ENCODE data around the gene STK35. TPM values are rescaled to one million over a fixed set of nuclear protein-coding genes. Genes with fewer than 3 reads are reported as not detected.

The STK35 gene
- total RNA-seq, 1 donor from 2014 or later, result 31.0 TPM

DNA sequence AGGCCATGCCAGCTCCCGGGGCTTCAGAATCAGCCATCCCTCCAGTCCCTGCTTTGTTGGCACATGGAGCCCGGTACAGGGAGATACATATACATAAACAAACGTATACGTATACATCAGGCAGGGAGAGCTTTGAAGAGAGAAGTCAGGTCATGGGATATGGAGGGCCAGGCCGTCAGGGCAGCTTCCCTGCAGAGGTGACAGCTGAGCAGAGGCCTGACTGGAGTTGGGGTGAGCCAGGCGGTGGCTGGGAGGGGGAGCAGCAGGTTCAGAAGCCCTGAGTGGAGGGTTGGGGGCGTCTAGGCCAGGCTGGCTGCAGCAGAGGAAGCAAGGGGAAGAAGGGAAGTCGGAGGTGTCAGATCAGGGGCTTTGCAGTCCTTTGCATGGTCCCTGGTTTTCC is 61.7 kb downstream of the STK35 start:
- Mint-ChIP-seq H3K4me1 (no peaks in the 10 kb centered on the region), H3K9me3 (no peaks in the 10 kb centered on the region), H3K27me3 (ENCODE audit: low read depth) (peaks cover 17% of the 10 kb centered on the region), H3K4me3 (no peak overlapping the region), H3K27ac (no peak overlapping the region), H3K36me3 (no peaks in the 10 kb centered on the region)
- TF ChIP-seq, protein P1, sequence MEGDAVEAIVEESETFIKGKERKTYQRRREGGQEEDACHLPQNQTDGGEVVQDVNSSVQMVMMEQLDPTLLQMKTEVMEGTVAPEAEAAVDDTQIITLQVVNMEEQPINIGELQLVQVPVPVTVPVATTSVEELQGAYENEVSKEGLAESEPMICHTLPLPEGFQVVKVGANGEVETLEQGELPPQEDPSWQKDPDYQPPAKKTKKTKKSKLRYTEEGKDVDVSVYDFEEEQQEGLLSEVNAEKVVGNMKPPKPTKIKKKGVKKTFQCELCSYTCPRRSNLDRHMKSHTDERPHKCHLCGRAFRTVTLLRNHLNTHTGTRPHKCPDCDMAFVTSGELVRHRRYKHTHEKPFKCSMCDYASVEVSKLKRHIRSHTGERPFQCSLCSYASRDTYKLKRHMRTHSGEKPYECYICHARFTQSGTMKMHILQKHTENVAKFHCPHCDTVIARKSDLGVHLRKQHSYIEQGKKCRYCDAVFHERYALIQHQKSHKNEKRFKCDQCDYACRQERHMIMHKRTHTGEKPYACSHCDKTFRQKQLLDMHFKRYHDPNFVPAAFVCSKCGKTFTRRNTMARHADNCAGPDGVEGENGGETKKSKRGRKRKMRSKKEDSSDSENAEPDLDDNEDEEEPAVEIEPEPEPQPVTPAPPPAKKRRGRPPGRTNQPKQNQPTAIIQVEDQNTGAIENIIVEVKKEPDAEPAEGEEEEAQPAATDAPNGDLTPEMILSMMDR (IDR thresholded peaks at IDR 0.05; ENCODE audit: unreplicated experiment), result no peak
- DNase-seq (ENCODE audit: low spot score in 2 of 2, unreplicated experiment in 2 of 2), result no peak

DNA sequence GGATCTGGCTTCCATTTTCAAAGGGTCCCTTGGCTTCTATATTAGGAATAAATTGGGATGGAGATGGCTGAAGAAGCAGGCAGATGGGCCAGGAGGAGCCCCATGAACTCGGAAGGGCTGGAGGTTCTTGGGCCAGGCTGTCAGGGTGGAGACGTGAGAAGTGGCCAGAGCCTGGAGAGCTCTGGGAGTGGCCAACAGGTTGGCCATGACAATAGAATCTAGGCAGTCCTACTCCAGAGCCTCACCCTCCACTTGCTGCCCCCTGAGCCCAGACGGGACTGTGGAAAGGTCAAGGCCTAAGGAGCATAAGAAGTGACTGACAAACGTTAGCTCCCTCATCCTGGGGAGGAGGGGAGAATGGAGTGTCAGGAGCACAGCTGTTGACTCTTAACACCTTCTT is 62.1 kb downstream of the STK35 start:
- Mint-ChIP-seq H3K4me3 (no peak overlapping the region), H3K4me1 (no peaks in the 10 kb centered on the region), H3K27me3 (ENCODE audit: low read depth) (peaks cover 17% of the 10 kb centered on the region), H3K27ac (no peak overlapping the region), H3K36me3 (no peaks in the 10 kb centered on the region), H3K9me3 (no peaks in the 10 kb centered on the region)
- no peak for DNase-seq (ENCODE audit: low spot score in 2 of 2, unreplicated experiment in 2 of 2)
- TF ChIP-seq, protein P1 (IDR thresholded peaks at IDR 0.05; ENCODE audit: unreplicated experiment), result no peak

DNA sequence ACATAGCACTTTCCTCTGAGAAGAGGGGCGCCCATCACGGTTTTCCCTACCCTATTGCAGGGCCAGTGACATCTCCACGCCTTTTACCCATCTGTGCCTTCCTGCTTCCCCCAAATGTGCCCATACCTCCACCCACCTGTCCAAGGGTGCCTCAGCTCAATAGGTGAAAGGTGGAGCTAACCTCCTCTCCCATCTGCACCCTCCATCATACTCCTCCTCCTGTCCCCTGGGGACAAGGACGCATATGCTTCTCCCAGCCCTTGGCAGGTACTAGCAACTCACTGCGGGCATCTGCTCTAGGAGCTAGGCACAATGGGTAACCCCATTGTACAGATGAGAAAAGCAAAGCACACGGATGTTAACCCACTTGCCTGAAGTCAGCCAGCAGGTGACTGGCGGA is 62.8 kb downstream of the STK35 start:
- TF ChIP-seq, protein P1 (IDR thresholded peaks at IDR 0.05; ENCODE audit: unreplicated experiment), result no peak
- Mint-ChIP-seq H3K27ac (no peak overlapping the region), H3K4me1 (no peaks in the 10 kb centered on the region), H3K9me3 (no peaks in the 10 kb centered on the region), H3K4me3 (no peak overlapping the region), H3K27me3 (ENCODE audit: low read depth) (peaks cover 17% of the 10 kb centered on the region), H3K36me3 (no peaks in the 10 kb centered on the region)
- DNase-seq (ENCODE audit: low spot score in 2 of 2, unreplicated experiment in 2 of 2), result no peak

DNA sequence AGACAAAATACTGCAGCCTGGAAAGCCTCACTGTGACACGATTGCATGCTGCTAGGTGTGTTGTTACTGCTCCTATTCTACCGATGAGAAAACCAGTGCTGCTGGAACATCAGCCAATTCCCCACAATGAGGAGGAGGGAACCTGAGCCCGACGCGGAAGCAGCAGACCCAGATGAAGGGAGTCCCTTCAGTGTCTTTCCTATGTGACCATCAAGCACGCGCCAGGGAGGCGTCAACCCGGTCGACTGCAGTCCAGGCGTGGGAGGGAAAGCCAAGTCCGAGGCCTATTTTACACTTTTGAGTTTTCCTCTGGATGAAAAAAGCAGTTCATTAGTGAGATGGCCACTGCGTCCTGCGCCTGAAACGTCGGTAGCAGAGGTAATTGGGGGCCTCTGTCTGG is 63.3 kb downstream of the STK35 start:
- peaks cover 17% of the 10 kb centered on the region for H3K27me3 Mint-ChIP-seq (ENCODE audit: low read depth)
- no peak for DNase-seq (ENCODE audit: low spot score in 2 of 2, unreplicated experiment in 2 of 2)
- H3K36me3 Mint-ChIP-seq, result no peaks in the 10 kb centered on the region
- no peaks in the 10 kb centered on the region for H3K4me1 Mint-ChIP-seq
- H3K27ac Mint-ChIP-seq, result no peak overlapping the region
- H3K4me3 Mint-ChIP-seq, result no peak overlapping the region
- no peaks in the 10 kb centered on the region for H3K9me3 Mint-ChIP-seq
- TF ChIP-seq, protein P1 (IDR thresholded peaks at IDR 0.05; ENCODE audit: unreplicated experiment), result no peak

DNA sequence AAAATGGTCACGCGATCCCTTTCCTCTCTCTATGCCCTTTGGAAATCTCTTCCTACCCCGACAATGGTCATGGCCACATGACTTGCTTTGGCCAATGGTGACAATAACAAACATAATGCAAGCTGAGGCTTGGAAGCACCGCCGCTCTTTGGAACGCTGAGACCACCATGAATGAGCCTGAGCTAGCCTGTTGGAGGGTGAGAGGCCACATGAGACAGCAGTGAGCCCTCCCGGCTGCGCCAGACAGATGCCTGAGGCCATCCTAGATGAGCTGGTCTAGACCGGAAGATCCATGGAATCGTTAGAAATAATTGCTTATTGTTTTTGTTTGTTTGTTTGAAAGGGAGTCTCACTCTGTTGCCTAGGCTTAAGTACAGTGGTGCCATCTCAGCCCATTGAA is 64.2 kb downstream of the STK35 start:
- no peak overlapping the region for H3K4me3 Mint-ChIP-seq

More for the DNA sequence above, 64.2 kb downstream of the STK35 start:
- TF ChIP-seq, protein P1 (IDR thresholded peaks at IDR 0.05; ENCODE audit: unreplicated experiment), result no peak
- Mint-ChIP-seq H3K9me3 (no peaks in the 10 kb centered on the region), H3K27ac (no peak overlapping the region), H3K27me3 (ENCODE audit: low read depth) (peaks cover 19% of the 10 kb centered on the region), H3K4me1 (no peaks in the 10 kb centered on the region), H3K36me3 (no peaks in the 10 kb centered on the region)
- no peak for DNase-seq (ENCODE audit: low spot score in 2 of 2, unreplicated experiment in 2 of 2)

Data from mesothelial cell of epicardium (in vitro differentiated cells).